BE2C (cell line): ENCODE results near the gene COLEC11.
"Not testable (repeated sequence)": the region's sequence is repeated elsewhere in the genome, so short reads cannot be mapped to it uniquely, and the experiment has no call there.

Experiments
- DNase-seq: peaks from one replicate; pipeline ENCODE4 v3.0.0-alpha.2; 2020
- H3K27me3 ChIP-seq: fragments of 250-450 bp; sonication (Bioruptor Pico); 2 replicates; pipeline ENCODE4 v1.5.1; 2020; ENCODE audit warnings: mild to moderate bottlenecking
- H3K36me3 ChIP-seq: fragments of 250-450 bp; sonication (Bioruptor Pico); 2 replicates; pipeline ENCODE4 v1.5.1; 2020; ENCODE audit warnings: mild to moderate bottlenecking
- H3K4me1 ChIP-seq: fragments of 250-450 bp; sonication (Bioruptor Pico); 2 replicates; pipeline ENCODE4 v1.5.1; 2020
- H3K4me3 ChIP-seq: 2 replicates; pipeline ENCODE4 v1.5.1; 2011; ENCODE audit warnings: low read depth, low read length
- H3K9me3 ChIP-seq: fragments of 250-450 bp; sonication (Bioruptor Pico); 2 replicates; pipeline ENCODE4 v1.5.1; 2020
- TF ChIP-seq, protein P1 (sequence below): IDR thresholded peaks from 2 replicates; pipeline ENCODE4 v1.5.1; 2012; ENCODE audit warnings: mild to moderate bottlenecking, low read depth, low read length

Gene COLEC11

DNA sequence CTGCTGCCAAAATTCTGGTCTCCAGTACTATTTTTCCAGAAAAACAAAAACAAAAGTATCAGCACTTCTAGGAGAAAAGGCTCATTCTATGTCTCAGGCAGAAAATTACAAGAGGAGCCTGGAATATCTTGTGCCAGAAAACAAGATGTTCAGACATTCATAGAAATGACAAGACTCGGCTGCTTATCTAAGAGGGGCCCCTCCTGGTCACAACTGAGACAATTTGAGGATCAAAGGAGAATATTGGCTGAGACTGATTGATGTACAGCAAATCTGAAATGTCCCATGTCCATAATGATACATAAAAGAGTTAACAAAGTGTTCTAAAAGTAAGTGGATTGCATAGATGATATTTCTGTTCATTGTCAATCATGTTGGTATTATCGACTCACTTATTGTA lies 22.3 kb upstream of the COLEC11 start:
- no peak for DNase-seq
- H3K4me1 ChIP-seq, result peaks cover 9% of the 10 kb centered on the region
- H3K36me3 ChIP-seq, result peaks cover 23% of the 10 kb centered on the region
- no peaks in the 10 kb centered on the region for H3K9me3 ChIP-seq
- H3K27me3 ChIP-seq, result no peaks in the 10 kb centered on the region
- H3K4me3 ChIP-seq, result no peak overlapping the region
- TF ChIP-seq, protein P1, sequence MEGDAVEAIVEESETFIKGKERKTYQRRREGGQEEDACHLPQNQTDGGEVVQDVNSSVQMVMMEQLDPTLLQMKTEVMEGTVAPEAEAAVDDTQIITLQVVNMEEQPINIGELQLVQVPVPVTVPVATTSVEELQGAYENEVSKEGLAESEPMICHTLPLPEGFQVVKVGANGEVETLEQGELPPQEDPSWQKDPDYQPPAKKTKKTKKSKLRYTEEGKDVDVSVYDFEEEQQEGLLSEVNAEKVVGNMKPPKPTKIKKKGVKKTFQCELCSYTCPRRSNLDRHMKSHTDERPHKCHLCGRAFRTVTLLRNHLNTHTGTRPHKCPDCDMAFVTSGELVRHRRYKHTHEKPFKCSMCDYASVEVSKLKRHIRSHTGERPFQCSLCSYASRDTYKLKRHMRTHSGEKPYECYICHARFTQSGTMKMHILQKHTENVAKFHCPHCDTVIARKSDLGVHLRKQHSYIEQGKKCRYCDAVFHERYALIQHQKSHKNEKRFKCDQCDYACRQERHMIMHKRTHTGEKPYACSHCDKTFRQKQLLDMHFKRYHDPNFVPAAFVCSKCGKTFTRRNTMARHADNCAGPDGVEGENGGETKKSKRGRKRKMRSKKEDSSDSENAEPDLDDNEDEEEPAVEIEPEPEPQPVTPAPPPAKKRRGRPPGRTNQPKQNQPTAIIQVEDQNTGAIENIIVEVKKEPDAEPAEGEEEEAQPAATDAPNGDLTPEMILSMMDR, result no peak

DNA sequence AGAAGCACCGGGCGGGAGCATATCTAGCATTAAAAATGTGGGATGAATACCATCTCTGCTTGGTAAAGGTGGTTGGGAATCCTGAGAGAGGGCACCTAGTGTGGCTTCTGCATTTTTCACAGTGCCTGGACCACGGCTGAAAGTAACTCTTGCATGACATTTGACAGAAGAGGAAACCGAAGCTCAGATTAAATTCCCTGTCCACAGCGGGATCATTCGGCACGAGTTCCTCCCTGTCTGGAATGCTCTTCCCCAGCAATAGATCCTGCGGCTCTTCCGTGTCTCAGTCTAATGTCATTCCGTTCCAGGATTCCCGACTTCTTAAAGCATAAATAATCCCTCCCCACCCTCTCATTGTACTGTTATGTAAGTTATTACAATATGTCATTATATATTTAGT lies 20.8 kb upstream of the COLEC11 start:
- no peak for DNase-seq
- no peaks in the 10 kb centered on the region for H3K27me3 ChIP-seq
- TF ChIP-seq, protein P1, result no peak
- H3K36me3 ChIP-seq, result peaks cover 38% of the 10 kb centered on the region
- peaks cover 9% of the 10 kb centered on the region for H3K4me1 ChIP-seq
- H3K9me3 ChIP-seq, result no peaks in the 10 kb centered on the region
- no peak overlapping the region for H3K4me3 ChIP-seq

DNA sequence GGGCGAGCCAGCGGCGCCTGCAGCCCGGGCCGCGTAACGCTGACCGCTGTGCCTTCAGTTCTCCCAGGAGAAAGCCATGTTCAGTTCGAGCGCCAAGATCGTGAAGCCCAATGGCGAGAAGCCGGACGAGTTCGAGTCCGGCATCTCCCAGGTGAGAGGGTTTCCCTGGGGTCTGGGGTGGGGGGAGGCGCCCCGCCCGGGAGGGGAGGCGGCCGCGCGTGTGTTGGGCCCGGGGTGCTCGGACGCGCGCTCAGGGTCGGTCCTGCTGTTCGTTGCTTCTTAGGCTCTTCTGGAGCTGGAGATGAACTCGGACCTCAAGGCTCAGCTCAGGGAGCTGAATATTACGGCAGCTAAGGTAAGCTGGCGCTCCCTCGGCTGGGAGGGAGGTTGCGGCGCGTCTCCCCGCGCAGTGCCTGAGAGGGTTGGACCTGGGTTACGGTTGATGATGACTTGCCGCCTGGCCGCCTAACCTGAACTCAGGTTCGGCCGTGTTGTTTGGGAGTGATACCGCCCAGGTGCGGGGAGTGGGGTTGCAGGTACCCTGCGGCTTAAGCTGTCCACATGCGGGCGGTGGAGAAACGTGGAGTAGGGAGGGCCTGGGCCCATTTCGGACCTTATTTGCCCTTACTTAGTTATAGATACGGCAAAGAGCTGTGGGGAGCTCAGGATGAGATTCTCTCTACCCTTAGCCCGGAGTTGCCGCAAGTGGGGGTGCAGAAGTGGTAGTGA lies 19.2 kb upstream of the COLEC11 start:
- Histone ChIP-seq H3K4me1 (peaks cover 4% of the 10 kb centered on the region), H3K27me3 (no peaks in the 10 kb centered on the region), H3K36me3 (peaks cover 54% of the 10 kb centered on the region), H3K4me3 (peak overlapping the region; percentile 78), H3K9me3 (no peaks in the 10 kb centered on the region)
- DNase-seq, result no peak
- TF ChIP-seq, protein P1, result no peak

DNA sequence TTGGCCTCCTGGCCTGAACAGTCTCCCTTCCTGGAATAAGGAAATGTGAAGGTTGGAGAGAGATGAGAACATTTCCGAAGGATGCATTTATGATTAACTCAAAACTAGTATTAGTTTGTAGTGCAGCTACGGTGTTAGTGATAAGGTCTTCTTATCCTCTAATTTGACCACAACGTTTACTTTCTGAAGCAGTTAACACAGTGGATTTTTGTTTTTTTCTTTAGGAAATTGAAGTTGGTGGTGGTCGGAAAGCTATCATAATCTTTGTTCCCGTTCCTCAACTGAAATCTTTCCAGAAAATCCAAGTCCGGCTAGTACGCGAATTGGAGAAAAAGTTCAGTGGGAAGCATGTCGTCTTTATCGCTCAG lies 18.7 kb upstream of the COLEC11 start:
- Histone ChIP-seq H3K4me3 (peak overlapping the region; percentile 78), H3K36me3 (peaks cover 59% of the 10 kb centered on the region)
- H3K9me3 ChIP-seq, DNase-seq, H3K4me1 ChIP-seq, H3K27me3 ChIP-seq: not testable (repeated sequence)

DNA sequence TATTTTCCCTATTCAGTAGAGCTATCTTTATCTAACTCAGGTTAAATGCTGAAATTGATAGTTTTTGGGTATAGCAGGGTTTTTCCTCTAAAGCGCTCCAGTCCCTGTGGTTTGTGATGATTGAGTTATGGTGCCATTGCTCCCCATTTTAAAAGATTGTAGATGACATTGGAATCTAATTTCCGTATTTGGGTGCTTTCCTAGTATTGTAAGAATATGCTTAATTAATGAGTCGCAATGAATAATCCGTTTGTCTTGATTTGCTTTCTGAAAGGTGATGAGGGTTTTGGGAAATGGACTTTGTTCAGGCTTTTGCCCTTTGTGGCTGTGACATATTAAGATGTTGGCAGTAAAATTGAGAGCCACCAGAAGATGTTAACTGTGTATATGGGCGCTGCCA lies 15.9 kb upstream of the COLEC11 start:
- H3K36me3 ChIP-seq, result peaks cover 87% of the 10 kb centered on the region
- TF ChIP-seq, protein P1, result no peak
- peak overlapping the region; percentile 78 for H3K4me3 ChIP-seq
- no peaks in the 10 kb centered on the region for H3K9me3 ChIP-seq
- DNase-seq, result no peak
- peaks cover 13% of the 10 kb centered on the region for H3K4me1 ChIP-seq
- no peaks in the 10 kb centered on the region for H3K27me3 ChIP-seq

DNA sequence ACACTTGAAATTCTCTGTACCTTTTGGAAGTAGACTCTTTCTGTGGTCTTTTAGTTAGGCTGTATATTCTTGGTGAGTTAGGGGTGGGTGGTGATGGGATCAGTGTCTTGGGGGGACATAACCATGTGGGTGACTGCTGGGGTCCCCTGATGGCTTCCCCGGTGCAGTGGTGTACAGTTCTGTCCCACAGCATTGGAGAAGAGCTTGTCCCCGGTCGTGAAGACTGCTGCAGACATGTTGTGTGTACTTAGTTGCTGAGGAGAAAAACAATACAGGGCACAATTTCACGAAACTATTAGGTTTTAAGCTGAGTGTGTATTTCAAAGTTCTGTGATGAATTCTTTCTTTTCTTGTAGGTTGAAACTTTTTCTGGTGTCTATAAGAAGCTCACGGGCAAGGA lies 14.5 kb upstream of the COLEC11 start:
- H3K36me3 ChIP-seq, result peaks cover 90% of the 10 kb centered on the region
- no peak for DNase-seq
- peaks cover 22% of the 10 kb centered on the region for H3K4me1 ChIP-seq
- no peaks in the 10 kb centered on the region for H3K9me3 ChIP-seq
- H3K4me3 ChIP-seq, result peak overlapping the region; percentile 12
- no peaks in the 10 kb centered on the region for H3K27me3 ChIP-seq
- TF ChIP-seq, protein P1, result no peak
